Measurements from ENCODE around the gene COL12A1. TPM values are rescaled to one million over a fixed set of nuclear protein-coding genes. Genes with fewer than 3 reads are reported as not detected.

COL12A1 gene
- total and polyA plus RNA-seq, 9 of the 15 experiments (the other 6 are each of a cell fraction or from before 2014, with no cell fraction given) = 0.11 TPM; not detected in 8

DNA sequence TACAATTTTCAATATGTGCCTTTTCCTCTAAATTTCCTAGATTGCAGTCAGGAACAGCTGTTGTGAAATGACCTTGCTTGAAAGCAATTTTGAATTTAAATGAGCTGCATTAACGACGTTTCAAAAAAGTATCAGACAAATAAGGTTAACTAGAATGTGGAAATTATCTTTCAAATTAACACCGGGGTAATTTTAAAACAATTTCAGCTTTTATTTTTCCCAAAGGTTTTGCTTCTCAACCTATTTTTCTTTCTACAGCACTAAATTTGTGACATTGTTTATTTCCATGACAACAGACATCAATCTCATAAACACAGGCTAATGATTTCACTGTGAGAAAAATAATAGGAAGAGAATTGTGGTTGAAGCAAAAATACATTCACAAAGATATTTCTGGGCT, 38.5 kb downstream of the COL12A1 start:
- Histone ChIP-seq H3K9me1 (ENCODE audit: control insufficient read depth, insufficient read depth, low read length) (no peaks in the 10 kb centered on the region), H3K27me3 (ENCODE audit: control insufficient read depth in 2 of 2, insufficient read depth in 2 of 2, low read length in 2 of 2) (no peaks in the 10 kb centered on the region), H3K9me3 (replicated peaks; ENCODE audit: control insufficient read depth, insufficient read depth, low read depth, low read length) (no peaks in the 10 kb centered on the region), H4K20me1 (replicated peaks; ENCODE audit: control insufficient read depth, insufficient read depth, low read length) (no peaks in the 10 kb centered on the region), H3K36me3 (ENCODE audit: control insufficient read depth, insufficient read depth, low read length) (no peaks in the 10 kb centered on the region), H3K4me1 (replicated peaks in 1 of 2; ENCODE audit: control insufficient read depth in 2 of 2, insufficient read depth in 2 of 2, low read length in 2 of 2) (no peaks in the 10 kb centered on the region), H2AFZ (ENCODE audit: low read depth, low read length) (no peak overlapping the region), H3K4me3 (no peak overlapping the region), H3K9ac (ENCODE audit: insufficient read depth in 1 of 2, low read depth in 2 of 2, low read length in 2 of 2) (no peak overlapping the region), H3K27ac (ENCODE audit: extremely low read depth, low read depth, low read length) (no peak overlapping the region), H3K79me2 (ENCODE audit: control insufficient read depth, insufficient read depth, low read length) (no peaks in the 10 kb centered on the region), H3K4me2 (ENCODE audit: insufficient read depth, low read length) (no peak overlapping the region)
- DNase-seq (ENCODE audit: extremely low read depth in 1 of 4, low spot score in 3 of 4) = no peak
- intact Hi-C loops (cut with micrococcal nuclease) (no loop called here), in situ Hi-C loops (cut with MboI) (no loop called here)
- WGBS (ENCODE audit: insufficient coverage, low coverage, missing lambda C conversion rate) = 2% methylated on average over 3 of the region's 3 CpGs
- no peak for ATAC-seq
- 0 out of 2 replicates have a peak, but pooled peaks have one; percentile 10 for TF ChIP-seq RFX1 (IDR thresholded peaks at IDR 0.05)
- TF ChIP-seq, protein P1, sequence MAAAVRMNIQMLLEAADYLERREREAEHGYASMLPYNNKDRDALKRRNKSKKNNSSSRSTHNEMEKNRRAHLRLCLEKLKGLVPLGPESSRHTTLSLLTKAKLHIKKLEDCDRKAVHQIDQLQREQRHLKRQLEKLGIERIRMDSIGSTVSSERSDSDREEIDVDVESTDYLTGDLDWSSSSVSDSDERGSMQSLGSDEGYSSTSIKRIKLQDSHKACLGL (CRISPR knock-in tag; IDR thresholded peaks at IDR 0.05; ENCODE audit: borderline replicate concordance, poor library complexity, severe bottlenecking) = no peak
- FAIRE-seq = no peak
- ChIA-PET POLR2A (no interaction called here), CTCF (ENCODE audit: low intra/inter-chr PET ratio) (no interaction called here)
- no TSS peak for BruUV-seq (replicated peaks)

DNA sequence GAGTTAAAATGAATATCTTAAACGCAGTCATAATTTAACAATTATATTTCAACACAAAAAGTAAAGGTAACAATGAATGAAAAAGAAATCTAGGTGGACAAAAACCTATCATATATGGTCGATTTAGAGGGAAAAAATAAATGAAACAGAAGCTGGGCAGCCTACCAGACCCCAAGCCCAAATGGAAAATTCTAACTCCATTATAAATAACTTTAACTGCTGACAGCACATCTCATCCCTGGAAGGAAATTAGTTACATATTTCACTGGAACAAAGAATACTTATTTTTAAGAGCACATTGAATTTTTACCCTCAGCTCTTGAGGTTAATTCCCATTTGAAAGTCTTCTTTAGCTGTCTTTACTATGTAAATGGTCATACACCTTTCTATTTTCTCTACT, 39.1 kb downstream of the COL12A1 start:
- DNase-seq (ENCODE audit: extremely low read depth in 1 of 4, low spot score in 3 of 4) = no peak
- in situ Hi-C loops (cut with MboI) (no loop called here), intact Hi-C loops (cut with micrococcal nuclease) (no loop called here)
- no peaks in the 10 kb centered on the region for H3K9me1 ChIP-seq (ENCODE audit: control insufficient read depth, insufficient read depth, low read length)
- H3K4me2 ChIP-seq (ENCODE audit: insufficient read depth, low read length) = no peak overlapping the region
- TF ChIP-seq RFX7 (CRISPR knock-in tag; IDR thresholded peaks at IDR 0.05) = no peak
- ChIA-PET POLR2A (no interaction called here), CTCF (ENCODE audit: low intra/inter-chr PET ratio) (no interaction called here)
- H4K20me1 ChIP-seq (replicated peaks; ENCODE audit: control insufficient read depth, insufficient read depth, low read length) = no peaks in the 10 kb centered on the region
- H3K27me3 ChIP-seq (ENCODE audit: control insufficient read depth in 2 of 2, insufficient read depth in 2 of 2, low read length in 2 of 2) = no peaks in the 10 kb centered on the region
- H3K4me1 ChIP-seq (replicated peaks in 1 of 2; ENCODE audit: control insufficient read depth in 2 of 2, insufficient read depth in 2 of 2, low read length in 2 of 2) = no peaks in the 10 kb centered on the region
- H3K36me3 ChIP-seq (ENCODE audit: control insufficient read depth, insufficient read depth, low read length) = no peaks in the 10 kb centered on the region
- no peak overlapping the region for H3K4me3 ChIP-seq
- H3K27ac ChIP-seq (ENCODE audit: extremely low read depth, low read depth, low read length) = no peak overlapping the region
- FAIRE-seq = no peak
- ATAC-seq = no peak
- whole genome bisulfite sequencing (ENCODE audit: insufficient coverage, low coverage, missing lambda C conversion rate) = 3% methylated on average over 2 of the region's 2 CpGs
- no TSS peak for BruUV-seq (replicated peaks)
- H3K9ac ChIP-seq (ENCODE audit: insufficient read depth in 1 of 2, low read depth in 2 of 2, low read length in 2 of 2) = no peak overlapping the region
- H3K9me3 ChIP-seq (replicated peaks; ENCODE audit: control insufficient read depth, insufficient read depth, low read depth, low read length) = no peaks in the 10 kb centered on the region
- H3K79me2 ChIP-seq (ENCODE audit: control insufficient read depth, insufficient read depth, low read length) = no peaks in the 10 kb centered on the region
- no peak overlapping the region for H2AFZ ChIP-seq (ENCODE audit: low read depth, low read length)

Data from K562 (cell line).